HG02588 (cell line): ENCODE data around the gene PPP2R1A.
"Not testable (repeated sequence)": the region's sequence is repeated elsewhere in the genome, so short reads cannot be mapped to it uniquely, and the experiment has no call there.

ENCODE experiments used
- ATAC-seq: cut with Tn5 transposase; IDR thresholded peaks from one replicate; pipeline ENCODE4 v1.9.1; 2021; ENCODE audit warnings: mild to moderate bottlenecking, moderate library complexity; ENCODE audit not compliant: unreplicated experiment

PPP2R1A gene

DNA sequence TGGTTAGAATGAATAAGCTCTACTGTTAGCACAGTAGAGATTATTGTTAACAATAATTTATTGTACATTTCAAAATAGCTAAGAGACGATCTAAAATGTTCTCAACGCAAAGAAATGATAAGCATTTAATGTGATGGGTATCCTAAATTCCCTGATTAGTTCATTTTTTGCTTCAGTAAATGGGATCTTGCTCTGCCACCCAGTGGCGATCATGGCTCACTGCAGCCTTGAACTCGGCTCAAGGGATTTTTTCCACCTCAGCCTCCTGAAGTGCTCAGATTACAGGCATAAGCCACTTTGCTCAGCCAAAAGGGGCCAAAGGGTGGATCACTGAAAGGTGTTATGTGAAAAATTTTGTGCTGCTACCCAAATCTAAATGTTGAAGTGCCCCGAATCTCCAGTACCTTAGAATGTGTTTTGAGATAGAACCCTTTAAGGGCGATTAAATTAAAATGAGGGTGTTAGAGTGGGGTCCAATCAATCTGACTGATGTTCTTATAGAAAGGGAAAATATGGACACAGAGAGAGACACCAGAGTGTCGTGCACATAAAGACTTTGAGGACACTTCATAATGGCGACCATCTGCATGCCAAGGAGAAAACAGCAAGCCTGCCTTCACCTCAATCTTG, 48.0 kb downstream of the PPP2R1A start:
- ATAC-seq = no peak

DNA sequence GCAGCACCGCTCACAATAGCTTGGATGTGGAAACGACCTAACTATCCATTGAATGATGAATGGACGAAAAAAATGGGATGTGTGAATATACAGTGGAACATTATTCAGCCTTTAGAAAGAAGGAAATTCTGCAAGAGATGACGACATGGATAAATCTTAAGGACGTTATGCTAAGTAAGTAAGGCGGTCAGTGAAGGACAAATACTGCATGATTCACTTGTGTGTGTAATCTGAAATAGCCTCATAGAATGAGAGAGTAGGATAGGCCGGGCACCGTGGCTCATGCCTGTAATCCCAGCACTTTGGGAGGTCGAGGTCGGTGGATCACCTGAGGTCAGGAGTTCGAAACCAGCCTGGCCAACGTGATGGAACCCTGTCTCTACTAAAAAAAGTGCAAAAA, 54.2 kb downstream of the PPP2R1A start:
- no peak for ATAC-seq

DNA sequence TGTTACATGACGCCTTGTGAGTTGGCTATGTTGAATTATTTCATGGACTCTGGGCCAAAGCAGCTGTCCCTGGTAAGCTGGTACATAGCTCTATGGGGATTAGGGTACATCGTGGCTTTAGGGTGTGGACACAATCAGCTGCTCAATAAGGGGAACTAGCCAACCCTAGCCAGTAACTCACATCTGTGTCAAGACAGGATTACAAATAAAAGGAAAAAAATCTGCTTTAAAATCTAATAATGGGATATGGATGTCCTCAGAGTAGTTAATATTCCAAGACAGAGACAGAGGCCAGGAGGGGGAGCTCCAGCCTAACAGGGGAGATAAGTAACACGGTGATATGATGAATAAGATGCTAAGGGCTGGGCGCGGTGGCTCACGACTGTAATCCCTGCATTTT, 58.4 kb downstream of the PPP2R1A start:
- ATAC-seq = no peak

DNA sequence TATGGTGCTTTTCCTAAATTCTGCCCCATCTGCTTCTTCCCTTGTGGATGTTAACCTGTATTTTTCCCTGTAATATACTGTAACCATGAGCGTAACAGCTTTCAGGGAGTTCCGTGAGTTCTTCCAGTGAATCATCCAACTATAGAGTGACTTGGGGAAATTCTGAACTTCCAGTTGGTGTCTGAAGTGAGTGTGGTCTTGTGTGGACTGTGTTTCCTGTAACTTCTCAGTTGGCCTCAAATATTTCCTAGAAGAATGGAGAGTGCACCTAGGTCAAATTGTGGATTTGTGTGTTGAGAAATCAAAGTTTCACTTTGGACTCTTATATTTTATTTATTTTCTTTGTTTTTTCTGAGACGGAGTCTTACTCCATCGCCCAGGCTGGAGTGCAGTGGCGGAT, 68.6 kb downstream of the PPP2R1A start:
- ATAC-seq = no peak

DNA sequence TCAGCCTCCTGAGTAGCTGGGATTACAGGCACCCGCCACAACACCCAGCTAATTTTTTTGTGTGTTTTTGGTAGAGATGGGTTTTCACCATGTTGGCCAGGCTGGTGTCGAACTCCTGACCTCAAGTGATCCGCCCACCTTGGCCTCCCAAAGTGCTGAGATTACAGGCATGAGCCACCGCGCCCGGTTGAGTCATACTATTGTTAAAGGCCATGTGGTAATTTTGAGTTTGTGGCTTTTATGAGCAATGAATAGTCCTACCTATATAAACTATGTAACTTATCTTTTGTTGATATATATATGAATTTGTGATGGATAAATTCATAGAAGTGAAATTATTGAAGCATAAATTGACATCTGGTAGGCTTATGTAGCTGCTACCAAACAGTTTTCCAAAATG, 75.7 kb downstream of the PPP2R1A start:
- not testable (repeated sequence) for ATAC-seq

DNA sequence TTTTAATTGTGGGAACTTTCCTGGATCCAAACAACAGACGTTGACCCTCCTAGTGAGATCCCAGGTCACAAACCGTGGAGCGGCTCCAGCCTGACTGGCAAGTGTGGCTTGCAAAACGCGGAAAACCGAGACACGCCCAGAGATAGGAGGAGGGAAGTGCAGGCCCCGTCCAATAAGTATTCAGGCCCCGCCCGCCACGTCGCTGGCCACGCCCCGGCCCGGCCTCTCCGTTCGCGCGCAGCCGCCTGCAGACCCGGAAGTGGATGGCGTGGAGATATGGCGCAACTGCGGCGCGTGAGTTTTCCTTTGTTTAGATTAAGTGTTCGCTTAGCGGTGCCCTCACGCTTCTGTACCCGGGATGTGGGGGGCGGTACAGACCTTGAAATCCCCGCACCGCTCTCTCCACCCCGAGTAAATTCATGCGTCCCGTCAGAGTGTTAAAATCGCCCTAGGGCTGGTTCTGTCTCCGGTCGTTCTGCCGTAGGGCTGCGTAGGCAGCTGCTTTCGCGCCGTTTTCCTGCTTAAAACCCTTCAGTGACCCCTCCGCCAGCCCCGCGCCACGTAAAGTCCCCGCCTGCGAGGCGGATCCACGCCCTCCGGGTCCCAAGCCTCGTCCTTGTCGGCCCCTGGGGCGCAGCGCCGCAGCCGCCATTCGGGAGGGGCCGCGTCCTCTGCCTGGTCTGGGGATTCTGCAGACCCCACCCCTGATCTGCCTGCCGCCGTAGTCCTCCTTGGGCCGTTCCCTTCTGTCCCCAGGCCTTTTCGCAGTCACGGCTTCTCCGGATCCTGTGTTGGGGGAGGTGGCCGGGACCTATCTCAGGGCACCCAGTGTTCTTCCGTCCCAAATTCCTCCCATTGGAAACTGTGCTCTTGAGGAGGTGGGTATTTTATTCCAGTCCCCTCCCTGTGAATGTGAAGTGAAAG, 79.7 kb downstream of the PPP2R1A start, which contains the start of gene ZNF766:
Gene ZNF766, plus strand, starts transcription at position 250 of the 924 bp plus-strand sequence. Its CDS starts 27 bp downstream, at position 277.
- peak; percentile 98 for ATAC-seq

DNA sequence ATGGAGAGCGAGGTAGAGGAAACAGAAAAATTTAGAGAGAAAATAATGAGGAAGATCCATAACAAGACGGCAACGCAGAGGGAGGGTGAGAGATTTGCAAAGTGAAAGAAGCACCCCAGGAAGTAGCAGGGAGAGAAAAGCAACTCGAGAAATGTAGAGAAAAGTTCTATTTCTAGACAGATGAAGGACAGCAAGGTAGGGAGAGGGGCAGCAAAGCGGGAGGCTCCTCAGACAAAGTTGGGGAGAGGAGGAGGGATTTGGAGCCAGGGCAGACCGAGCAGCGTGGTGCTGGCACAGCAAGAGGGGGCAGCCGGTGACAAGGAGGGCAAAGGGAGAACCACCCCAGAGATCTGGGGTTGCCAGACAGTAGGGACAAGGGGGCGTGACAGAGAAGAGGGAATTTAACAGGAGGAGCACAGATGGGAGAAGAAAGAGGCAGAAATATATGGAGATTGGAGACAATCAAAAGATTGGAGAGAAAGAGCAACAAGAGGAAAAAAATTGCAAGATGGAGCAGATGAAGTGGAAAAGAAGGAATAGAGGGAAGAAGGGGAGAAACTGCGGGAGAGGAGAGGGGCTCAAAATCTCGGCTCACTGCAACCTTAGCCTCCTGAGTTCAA, 80.5 kb downstream of the PPP2R1A start:
- ATAC-seq = no peak

DNA sequence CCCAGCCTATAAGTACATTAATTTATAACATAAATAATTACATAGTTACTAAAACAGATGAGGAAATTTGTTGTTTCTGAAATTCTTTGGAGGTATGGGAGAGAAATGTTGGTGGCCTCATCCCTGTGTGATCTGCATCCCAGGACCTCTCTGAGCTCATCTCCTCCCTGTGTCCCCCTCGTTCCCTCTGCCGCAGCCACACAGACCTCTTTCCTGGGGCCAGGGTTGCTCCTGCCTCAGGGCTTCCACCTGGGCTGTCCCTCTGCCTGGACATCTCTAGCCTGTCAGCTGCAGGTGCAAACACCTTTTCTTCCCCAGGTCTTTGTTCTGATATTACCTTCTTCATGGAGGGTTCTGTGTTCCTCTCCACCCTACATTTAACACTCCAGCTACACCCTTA, 83.4 kb downstream of the PPP2R1A start:
- ATAC-seq = no peak

DNA sequence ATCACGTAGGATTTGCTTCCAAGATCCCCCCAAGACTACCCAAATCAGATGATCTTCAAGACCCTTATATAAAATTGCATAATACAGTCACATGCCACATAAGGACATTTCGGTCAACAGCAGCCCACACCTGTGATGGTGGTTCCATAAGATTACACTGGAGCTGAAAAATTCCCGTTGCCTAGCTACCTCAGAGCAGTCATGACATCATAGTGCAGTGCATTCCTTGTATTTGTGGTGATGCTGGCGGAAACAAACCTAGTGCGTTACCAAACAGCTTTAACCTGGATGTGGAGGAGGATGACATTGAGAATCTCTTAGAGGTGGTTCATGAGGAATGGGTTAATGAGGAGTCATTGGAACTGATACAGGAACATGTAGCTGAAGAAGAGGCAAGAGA, 84.3 kb downstream of the PPP2R1A start:
- no peak for ATAC-seq

DNA sequence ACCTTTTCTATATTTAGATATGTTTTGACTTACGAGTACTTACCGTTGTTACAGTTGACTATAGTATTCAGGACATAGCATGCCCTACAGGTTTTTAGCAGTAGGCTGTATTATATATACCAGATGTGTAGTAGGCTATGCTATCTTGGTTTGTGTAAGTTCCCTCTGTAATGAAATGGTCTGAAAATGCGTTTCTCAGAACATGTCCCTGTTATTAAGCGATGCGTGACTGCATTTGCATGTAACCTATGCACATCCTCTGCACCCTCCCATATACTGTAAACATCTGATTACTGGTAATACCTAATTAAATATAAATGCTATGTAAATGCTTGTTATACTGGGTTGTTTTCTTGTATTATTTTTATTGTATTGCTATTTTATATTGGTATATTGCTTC, 86.1 kb downstream of the PPP2R1A start:
- no peak for ATAC-seq

DNA sequence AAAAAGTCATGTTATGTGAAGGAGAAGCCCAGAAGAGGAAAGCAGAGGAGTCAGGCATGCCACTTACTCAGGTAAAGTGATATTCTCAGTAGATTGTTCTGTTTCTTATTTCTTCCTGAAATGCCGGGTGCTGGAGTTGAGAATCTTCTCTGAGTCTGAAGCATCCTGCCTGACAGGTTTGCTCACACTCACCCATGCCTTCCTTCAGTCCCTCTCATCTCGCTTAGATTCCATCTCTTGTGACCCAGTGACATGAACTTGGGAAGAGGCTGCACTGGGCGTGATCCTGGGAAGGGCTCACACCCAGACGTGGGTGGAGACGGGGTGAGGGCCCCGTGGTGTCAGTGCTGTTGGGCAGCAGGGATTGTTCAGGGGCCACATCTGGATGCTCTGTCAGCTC, 87.6 kb downstream of the PPP2R1A start:
- ATAC-seq = no peak
